Measurements from ENCODE around the gene CD274. TPM values are rescaled to one million over a fixed set of nuclear protein-coding genes. Genes with fewer than 3 reads are reported as not detected.

The CD274 gene
- total and polyA plus RNA-seq, 2 of the 8 experiments (the other 6 are each of a cell fraction or from before 2014, with no cell fraction given) = 0.08 to 0.15 TPM

DNA sequence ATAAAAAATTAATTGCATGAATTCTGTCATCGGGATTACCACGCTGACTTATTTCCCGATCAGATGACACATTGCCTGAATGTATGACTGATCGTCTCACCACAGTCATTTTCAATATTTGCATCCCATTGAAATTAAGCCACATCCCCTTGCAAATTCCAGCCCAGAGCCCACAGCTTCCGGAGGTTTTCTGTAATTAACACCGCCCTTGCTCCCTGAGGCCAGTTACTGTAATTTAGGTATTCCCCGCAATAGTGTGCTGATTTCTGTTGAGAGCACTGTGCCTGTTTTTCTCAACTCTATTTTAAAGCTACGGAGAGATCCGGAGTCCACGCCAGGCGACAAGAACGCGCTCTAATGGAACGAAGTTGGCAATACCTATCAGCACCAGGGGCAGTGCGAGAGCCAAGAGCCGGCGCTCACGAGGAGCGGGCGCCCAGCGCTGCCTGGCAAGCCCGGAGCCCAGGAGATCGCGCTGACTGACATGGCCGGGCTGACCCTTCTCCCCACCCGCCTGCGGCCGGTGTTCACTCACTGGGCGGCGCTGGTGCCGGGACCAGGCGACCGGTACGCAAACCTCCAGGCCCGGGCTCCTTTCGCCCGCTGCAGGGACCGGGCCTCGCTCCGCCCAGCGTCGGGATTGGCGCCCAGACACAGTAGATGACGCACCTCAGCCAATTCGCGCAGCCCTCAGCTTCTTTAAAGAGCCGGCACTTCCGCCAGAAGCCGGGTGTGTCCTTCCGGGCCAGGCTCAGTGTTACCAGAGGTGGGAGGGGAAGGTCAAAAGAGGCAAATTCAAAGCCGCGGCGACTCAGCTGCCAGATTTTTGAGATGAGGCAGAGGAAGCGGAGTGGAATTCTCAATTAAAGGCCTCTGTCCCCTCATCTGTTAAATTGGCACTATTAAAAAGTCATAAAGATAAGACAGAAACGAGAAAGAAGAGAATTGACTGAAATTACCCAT, 12.8 kb upstream of the CD274 start, which contains the start of gene PLGRKT:
PLGRKT (minus strand) TSS at position 672 of the 963 bp plus-strand sequence. CDS start 5,948 bp downstream, outside the sequence.
- H3K27ac ChIP-seq (ENCODE audit: low read depth, low read length) = peak within 1 kb of the TSS; percentile 64; the same call in 1 of the 2 replicates
- H3K4me3 ChIP-seq (ENCODE audit: extremely low read depth in 1 of 4, insufficient read depth in 2 of 4, low read depth in 3 of 4, low read length in 4 of 4) = peak within 1 kb of the TSS; percentile 71 to 88 (median 80)
- no peak within 1 kb of the TSS for H3K23ac ChIP-seq (ENCODE audit: insufficient read length)
- POLR2A ChIA-PET (ENCODE audit: partially characterized antibody) = interaction anchor here (0.6 to 1.6 kb wide), 3 partner anchors 9 to 346 kb away, joined by 3 to 6 read pairs (median 4); partner anchors contain the start of gene CD274
- peak within 1 kb of the TSS; percentile 84; the same call in 1 of the 2 replicates for H2BK5ac ChIP-seq (ENCODE audit: low read depth, low read length)
- H3K79me1 ChIP-seq (ENCODE audit: low read depth, low read length) = no peaks in the 10 kb centered on the region
- H3K9ac ChIP-seq (replicated peaks in 1 of 4; ENCODE audit: extremely low read depth in 1 of 4, low read depth in 3 of 4, low read length in 3 of 4) = peak within 1 kb of the TSS; percentile 74 to 75 (median 75)
- no peak within 1 kb of the TSS for H2BK12ac ChIP-seq (ENCODE audit: low read depth, low read length)
- peaks cover 0 to 6% (median 2%) of the 10 kb centered on the region in 4 experiments; a peak in 3 of 7 replicates for H3K4me1 ChIP-seq (replicated peaks in 1 of 4; ENCODE audit: control insufficient read depth in 3 of 4, insufficient read depth in 4 of 4, low read length in 3 of 4)
- H2BK15ac ChIP-seq (ENCODE audit: low read length) = no peak within 1 kb of the TSS
- H4K8ac ChIP-seq (ENCODE audit: extremely low read depth, insufficient read depth, low read length) = peak within 1 kb of the TSS; percentile 84; the same call in 1 of the 2 replicates
- H3K36me3 ChIP-seq (ENCODE audit: control insufficient read depth in 2 of 4, insufficient read depth in 4 of 4, low read length in 3 of 4) = peaks cover 3 to 21% (median 5%) of the 10 kb centered on the region in 4 experiments; a peak in 5 of 8 replicates
- H4K91ac ChIP-seq (replicated peaks; ENCODE audit: insufficient read length, low read length) = peak within 1 kb of the TSS; percentile 83
- CTCF ChIA-PET (ENCODE audit: partially characterized antibody) = interaction anchor here (1.0 to 1.5 kb wide), 3 partner anchors 18 to 269 kb away, joined by 3 read pairs; no protein-coding TSS in a partner anchor
- H3K9me3 ChIP-seq (ENCODE audit: insufficient read depth in 2 of 2, low read depth in 1 of 2, low read length in 1 of 2) = peaks cover 3 to 25% of the 10 kb centered on the region in 2 experiments; a peak in 2 of 4 replicates
- H4K5ac ChIP-seq (ENCODE audit: insufficient read length, low read depth, low read length) = peak within 1 kb of the TSS; percentile 32
- no peak within 1 kb of the TSS for H3K14ac ChIP-seq (ENCODE audit: insufficient read length)
- H2AFZ ChIP-seq (ENCODE audit: low read length) = peak within 1 kb of the TSS; percentile 93
- H3K18ac ChIP-seq (ENCODE audit: extremely low read depth, low read length) = peak within 1 kb of the TSS; percentile 90
- no peak within 1 kb of the TSS for H2AK5ac ChIP-seq (ENCODE audit: low read depth, low read length)
- peaks cover 6% of the 10 kb centered on the region; the same call in 1 of the 2 replicates for H3K23me2 ChIP-seq (ENCODE audit: low read depth, low read length)
- no peak within 1 kb of the TSS for H3K4ac ChIP-seq (replicated peaks; ENCODE audit: insufficient read length, low read depth, low read length)
- H3K4me2 ChIP-seq (ENCODE audit: insufficient read depth in 1 of 2, low read depth in 2 of 2, low read length in 2 of 2) = peak within 1 kb of the TSS; percentile 69 to 70
- FAIRE-seq = no peak
- no peak within 1 kb of the TSS for H2BK120ac ChIP-seq (replicated peaks; ENCODE audit: low read depth, low read length)
- no peak within 1 kb of the TSS for H2BK20ac ChIP-seq (ENCODE audit: low read length)
- peak; percentile 84 to 88 for DNase-seq (ENCODE audit: low read depth in 1 of 2, low spot score in 2 of 2)
- no peaks in the 10 kb centered on the region for H3K79me2 ChIP-seq (ENCODE audit: control insufficient read depth in 1 of 2, insufficient read depth in 2 of 2, low read length in 2 of 2)
- peak within 1 kb of the TSS; percentile 60 for H3K56ac ChIP-seq (replicated peaks; ENCODE audit: insufficient read length, low read depth, low read length)
- no peaks in the 10 kb centered on the region for H4K20me1 ChIP-seq (replicated peaks in 1 of 2; ENCODE audit: control insufficient read depth in 1 of 2, insufficient read depth in 2 of 2, low read length in 2 of 2)
- 2% methylated on average over 53 of the region's 55 CpGs; no CpG with 5 or more reads in 1 of the 2 experiments for WGBS, 2 experiments (ENCODE audit: extremely low coverage in 1 of 2, insufficient coverage in 1 of 2, insufficient read length in 1 of 2, insufficient replicate concordance in 2 of 2, low coverage in 1 of 2, low lambda C conversion rate in 2 of 2, missing lambda C conversion rate in 1 of 2)
- no peaks in the 10 kb centered on the region for H3K27me3 ChIP-seq (replicated peaks in 1 of 4; ENCODE audit: control insufficient read depth in 3 of 4, extremely low read depth in 1 of 4, insufficient read depth in 3 of 4, low read length in 3 of 4)
- peak in 1 of 2 experiments; percentile 84; a peak in 3 of 4 replicates for TF ChIP-seq SIN3A (conservative IDR thresholded peaks at IDR 0.05 in 1 of 2, IDR thresholded peaks at IDR 0.05 in 1 of 2; ENCODE audit: low read depth in 1 of 2, low read length in 2 of 2)
- peak; percentile 22 for TF ChIP-seq TAF7 (optimal IDR thresholded peaks at IDR 0.05; ENCODE audit: borderline replicate concordance, low read depth, low read length)
- peak; percentile 69 for TF ChIP-seq TBP (IDR thresholded peaks at IDR 0.05; ENCODE audit: low read depth, low read length)
- peak; percentile 77; the same call in 1 of the 2 replicates for TF ChIP-seq GABPA (IDR thresholded peaks at IDR 0.05; ENCODE audit: borderline replicate concordance, insufficient read depth, low read length)
- no peak for TF ChIP-seq SAP30 (IDR thresholded peaks at IDR 0.05; ENCODE audit: insufficient read depth, insufficient replicate concordance, low read length)
- peak; percentile 69 to 86 for TF ChIP-seq POLR2A (IDR thresholded peaks at IDR 0.05; ENCODE audit: control extremely low read depth in 1 of 2, low read depth in 2 of 2, low read length in 2 of 2)
- peak; percentile 76 for TF ChIP-seq KDM4A (IDR thresholded peaks at IDR 0.05; ENCODE audit: low read depth, low read length, severe bottlenecking)
- 0 out of 4 replicates have a peak, but pooled peaks of 1 of the 2 experiments have one; percentile 54 for TF ChIP-seq HDAC2 (IDR thresholded peaks at IDR 0.05; ENCODE audit: borderline replicate concordance in 1 of 2, low read depth in 2 of 2, low read length in 2 of 2)
- TF ChIP-seq SP2 (IDR thresholded peaks at IDR 0.05; ENCODE audit: low read length) = no peak
